Activated T-cell treated with anti-CD3 and anti-CD28 coated beads for 1 hour (primary cell): ENCODE results near the gene OR6S1.
"Not testable (repeated sequence)": the region's sequence is repeated elsewhere in the genome, so short reads cannot be mapped to it uniquely, and the experiment has no call there.

ENCODE experiments used
- DNase-seq: peaks from one replicate; pipeline ENCODE4 v3.0.0-alpha.2; 2020; ENCODE audit warnings: low read depth

The OR6S1 gene

GRCh38 chr14:20671597-20672283 is 30.2 kb upstream of the OR6S1 start:
- no peak for DNase-seq

GRCh38 chr14:20668969-20669368 is 27.5 kb upstream of the OR6S1 start:
- DNase-seq, result no peak

DNA sequence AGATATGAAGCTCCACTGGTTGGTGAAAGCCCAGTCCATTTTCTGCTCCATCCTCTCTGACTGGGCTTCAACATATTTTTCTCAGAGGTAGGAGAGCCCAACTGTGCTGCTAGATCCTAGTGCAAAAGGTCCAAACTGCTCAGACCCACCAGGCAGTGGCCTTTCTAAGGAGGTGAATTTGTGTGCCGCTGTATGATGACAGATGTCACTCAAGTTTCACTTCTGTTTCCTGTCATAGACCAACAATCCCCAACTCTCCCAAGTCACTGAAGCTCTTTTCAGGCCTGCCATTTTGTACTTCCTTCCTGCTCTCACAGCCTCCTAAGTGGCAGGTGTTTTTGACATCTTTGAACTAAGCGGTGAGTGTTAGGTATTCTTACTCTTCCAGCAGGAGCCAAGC is 26.5 kb upstream of the OR6S1 start:
- no peak for DNase-seq

- not testable (repeated sequence) for DNase-seq
Observed at GRCh38 chr14:20666400-20666961, 25.0 kb upstream of the OR6S1 start.

GRCh38 chr14:20662968-20663732 is 21.7 kb upstream of the OR6S1 start:
- peak; percentile 56 for DNase-seq

GRCh38 chr14:20661197-20661596 is 19.7 kb upstream of the OR6S1 start:
- DNase-seq, result no peak

DNA sequence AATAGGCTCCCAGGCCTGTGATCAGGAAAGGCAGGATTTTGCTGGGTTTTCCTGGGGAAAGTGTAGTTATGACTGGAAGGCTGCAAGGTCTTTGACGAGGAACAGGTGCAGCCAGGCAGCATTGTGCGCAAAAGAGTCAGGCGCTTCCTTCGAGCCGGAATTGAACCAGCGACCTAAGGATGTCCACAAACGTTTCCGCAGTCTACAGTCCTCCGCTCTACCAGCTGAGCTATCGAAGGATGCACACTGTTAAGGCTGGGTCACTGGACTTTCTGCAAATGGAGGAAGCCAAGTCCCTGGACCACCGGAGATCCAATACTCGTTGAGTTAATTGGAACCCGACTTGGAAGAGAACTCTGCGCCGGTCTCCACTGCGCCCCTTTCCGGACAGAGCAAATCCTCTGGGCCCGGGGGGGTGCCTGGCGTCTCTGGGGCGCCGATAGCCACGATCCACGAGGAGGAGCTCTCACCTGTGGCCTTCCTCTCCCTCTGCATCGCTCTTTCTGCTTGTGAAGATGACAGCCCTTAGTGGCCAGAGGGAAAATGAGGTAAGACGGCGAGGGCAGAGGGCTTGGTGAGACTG is 18.4 kb upstream of the OR6S1 start:
- no peak for DNase-seq

GRCh38 chr14:20659336-20659735 is 17.8 kb upstream of the OR6S1 start:
- no peak for DNase-seq

- DNase-seq, result no peak
Observed at GRCh38 chr14:20658246-20658645, 16.8 kb upstream of the OR6S1 start.

GRCh38 chr14:20657216-20658211 is 16.0 kb upstream of the OR6S1 start:
- DNase-seq, result peak; percentile 17

DNA sequence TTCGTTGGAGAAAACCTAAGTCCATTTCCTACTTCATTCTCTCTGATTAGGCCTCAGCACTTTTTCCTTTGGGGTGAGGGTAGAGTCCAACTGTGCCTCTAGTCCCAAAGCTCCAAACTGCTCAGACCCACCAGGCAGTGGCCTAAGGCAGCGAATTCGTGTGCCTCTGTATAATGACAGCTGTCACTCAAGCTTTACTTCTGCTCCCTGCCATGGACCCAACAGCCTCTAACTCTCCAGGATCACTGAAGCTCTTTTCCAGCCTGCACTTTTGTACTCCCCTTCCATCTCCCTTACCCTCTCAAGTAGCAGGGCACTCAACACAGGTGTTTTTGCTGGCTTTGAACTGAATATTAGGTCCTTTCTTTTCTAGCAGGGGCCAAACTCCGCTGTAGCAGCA is 14.8 kb upstream of the OR6S1 start:
- no peak for DNase-seq

- DNase-seq, result no peak
Observed at GRCh38 chr14:20655851-20656250, 14.4 kb upstream of the OR6S1 start.

DNA sequence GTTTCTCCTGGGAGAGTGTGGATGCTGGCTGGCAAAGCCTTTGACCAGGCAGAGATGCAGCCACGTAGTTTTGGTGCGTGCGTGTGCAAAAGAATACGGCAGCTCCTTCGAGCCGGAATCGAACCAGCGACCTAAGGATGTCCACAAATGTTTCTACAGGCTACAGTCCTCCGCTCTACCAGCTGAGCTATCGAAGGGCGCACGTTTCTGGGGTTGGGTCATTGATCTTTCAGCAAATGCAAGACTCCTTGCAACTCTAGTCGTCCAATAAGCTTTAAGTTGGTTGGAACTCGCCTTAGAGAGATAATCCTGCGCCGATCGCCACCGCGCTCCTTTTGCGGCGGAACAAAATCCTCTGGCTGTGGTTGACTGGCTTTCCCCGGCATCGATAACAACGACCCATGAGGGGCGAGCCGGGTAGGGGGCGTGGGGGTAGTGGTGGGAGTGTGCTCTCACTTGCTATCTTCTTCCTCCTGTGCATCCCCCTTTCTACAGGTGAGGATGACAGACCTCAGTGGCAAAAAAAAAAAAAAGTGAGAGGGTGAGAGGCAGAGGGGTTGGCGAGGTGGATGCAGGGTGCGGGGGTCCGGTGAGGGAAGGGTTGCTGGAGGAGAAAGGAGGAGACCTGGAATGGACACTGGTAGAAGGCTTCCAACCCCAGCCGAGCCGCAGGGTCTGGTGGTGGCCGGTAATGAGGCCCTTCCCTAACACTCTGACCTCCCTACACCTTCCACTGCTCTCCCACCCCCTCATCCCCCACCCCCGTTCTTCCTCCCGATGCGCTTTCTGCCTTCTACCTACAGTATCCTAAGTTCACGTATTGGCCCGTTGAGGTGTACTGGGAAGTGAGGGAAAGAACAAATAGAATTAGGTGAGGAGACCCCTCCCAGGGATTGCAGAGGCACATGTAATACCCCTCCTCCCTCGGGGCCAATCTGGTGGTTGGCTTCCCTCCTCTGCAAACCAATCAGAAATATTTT is 11.8 kb upstream of the OR6S1 start:
- peak; percentile 5 for DNase-seq

- no peak for DNase-seq
Observed at GRCh38 chr14:20645481-20645880, 4.0 kb upstream of the OR6S1 start.

GRCh38 chr14:20644520-20644919 is 3.0 kb upstream of the OR6S1 start:
- DNase-seq, result no peak

- DNase-seq, result not testable (repeated sequence)
Observed at GRCh38 chr14:20642755-20643154, 1.3 kb upstream of the OR6S1 start.

DNA sequence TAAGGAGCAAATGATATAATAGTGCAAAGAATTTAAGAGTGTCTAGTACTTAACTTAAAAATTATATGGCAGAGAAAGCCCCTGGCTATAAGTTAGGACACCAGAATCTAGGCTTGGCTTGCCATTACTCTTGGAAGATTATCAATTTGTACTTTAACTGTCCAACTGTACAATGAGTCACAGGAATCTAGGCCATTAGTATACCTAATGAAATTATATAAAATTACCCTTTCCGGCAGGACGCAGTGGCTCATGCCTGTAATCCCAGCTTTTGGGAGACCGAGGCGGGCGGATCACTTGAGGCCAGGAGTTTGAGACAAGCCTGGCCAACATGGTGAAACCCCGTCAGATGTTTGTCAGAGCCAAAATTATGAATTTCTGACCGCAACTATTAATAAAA is 691 bp upstream of the OR6S1 start:
- no peak for DNase-seq

- peak; percentile 26 for DNase-seq
Observed at GRCh38 chr14:20632831-20633691, 8.4 kb downstream of the OR6S1 start.

DNA sequence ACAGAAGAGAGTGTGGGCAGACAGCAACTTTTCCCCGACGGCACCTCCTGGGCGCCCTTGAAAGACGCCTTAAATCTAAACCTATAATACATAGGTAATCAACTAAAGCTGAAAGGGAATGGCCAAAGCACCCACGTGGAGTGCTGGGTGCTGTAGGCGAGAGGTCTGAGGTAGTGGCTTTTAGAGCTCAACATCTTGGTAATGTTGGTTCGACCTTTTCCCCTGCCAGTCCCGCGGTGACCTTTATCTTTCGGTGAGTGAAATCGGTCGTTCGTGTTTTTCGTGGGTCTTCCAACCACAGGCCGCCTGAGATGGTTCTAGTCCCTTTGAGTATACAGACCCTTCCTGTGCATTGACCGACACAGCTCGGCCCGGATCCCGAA is 9.1 kb downstream of the OR6S1 start:
- DNase-seq, result no peak
